K562 (cell line): ENCODE results near the gene CARF. TPM values are rescaled to one million over a fixed set of nuclear protein-coding genes. Genes with fewer than 3 reads are reported as not detected.

Source experiments
- ATAC-seq: fragments of 200-7000 bp; cut with Tn5 transposase; 3 replicates; pipeline ENCODE4 v1.9.1; 2020; ENCODE audit warnings: moderate library complexity
- BruUV-seq: library from RNA; stranded (reverse); fragments of 400-500 nt; replicated peaks from 2 replicates; lab custom pipeline; 2021; lab: Mats Ljungman, UMichigan
- CTCF ChIA-PET: fragments of 300-600 bp; formaldehyde crosslinking; extraction: SDS; loops from one replicate; lab custom pipeline; 2021; ENCODE audit warnings: low intra/inter-chr PET ratio; lab: Yijun Ruan, JAX
- POLR2A ChIA-PET: fragments of 300-600, 350-650 bp; sonication (Branson Sonifier 250); formaldehyde crosslinking; extraction: SDS; loops from one replicate; lab custom pipeline; 2021; ENCODE audit warnings: antibody characterized with exemption, inconsistent platforms; lab: Yijun Ruan, JAX
- DNase-seq, 4 experiments: peaks; one replicate each; pipeline versions ENCODE4 v3.0.0 to v3.0.0-alpha.2; 2011 to 2018; ENCODE audit warnings: low spot score in 3 of 4, mixed read lengths in 3 of 4; ENCODE audit errors: extremely low read depth in 1 of 4
- FAIRE-seq: peaks from 2 replicates; lab custom pipeline; 2011; peaks lifted over from hg19 to GRCh38; lab: Jason Lieb, UNC
- H2AFZ ChIP-seq: 2 replicates; pipeline ENCODE4 v1.6.0; 2011; ENCODE audit warnings: low read depth, low read length, control low read depth, inconsistent platforms
- H3K27ac ChIP-seq: fragments of 200-600 bp; 3 replicates; pipeline ENCODE4 v1.8.0; 2011; ENCODE audit warnings: low read depth, mild to moderate bottlenecking, control low read depth, inconsistent platforms, low read length, moderate library complexity, mixed read lengths; ENCODE audit errors: extremely low read depth
- H3K27me3 ChIP-seq, 2 experiments: fragments of 300-600 bp in 1 of 2; 2 replicates in 1 of 2; 3 replicates in 1 of 2; pipeline versions ENCODE4 v1.6.0 to v1.8.0; 2011; ENCODE audit warnings: inconsistent platforms in 2 of 2, low read length in 2 of 2, mild to moderate bottlenecking in 1 of 2, mixed read lengths in 1 of 2, moderate library complexity in 1 of 2; ENCODE audit not compliant: control insufficient read depth in 2 of 2, insufficient read depth in 2 of 2
- H3K36me3 ChIP-seq: fragments of 300-600 bp; 3 replicates; pipeline ENCODE4 v1.8.0; 2011; ENCODE audit warnings: mild to moderate bottlenecking, low read length, inconsistent platforms; ENCODE audit not compliant: control insufficient read depth, insufficient read depth
- H3K4me1 ChIP-seq, 2 experiments: fragments of 200-600 bp in 1 of 2; replicated peaks in 1 of 2; 2 replicates in 1 of 2; 3 replicates in 1 of 2; pipeline versions ENCODE4 v1.5.1 to v1.8.0; 2011; ENCODE audit warnings: inconsistent platforms in 2 of 2, low read length in 2 of 2, mild to moderate bottlenecking in 1 of 2, mixed read lengths in 1 of 2, moderate library complexity in 1 of 2; ENCODE audit not compliant: control insufficient read depth in 2 of 2, insufficient read depth in 2 of 2
- H3K4me2 ChIP-seq: 2 replicates; pipeline ENCODE4 v1.6.1; 2011; ENCODE audit warnings: low read length, control low read depth, inconsistent platforms, mixed read lengths; ENCODE audit not compliant: insufficient read depth
- H3K4me3 ChIP-seq: fragments of 200-600 bp; sonication (generic), shearing (Covaris generic); 2 replicates; pipeline ENCODE4 v1.5.1; 2016; ENCODE audit warnings: control low read depth, inconsistent platforms
- H3K79me2 ChIP-seq: fragments of 200-600 bp; 3 replicates; pipeline ENCODE4 v1.8.0; 2011; ENCODE audit warnings: low read length, inconsistent platforms; ENCODE audit not compliant: control insufficient read depth, insufficient read depth
- H3K9ac ChIP-seq, 2 experiments: 2 replicates each; pipeline versions ENCODE4 v1.6.0 to v1.6.1; 2011; ENCODE audit warnings: low read depth in 2 of 2, low read length in 2 of 2, control low read depth in 1 of 2, inconsistent platforms in 1 of 2, mild to moderate bottlenecking in 1 of 2, mixed read lengths in 1 of 2; ENCODE audit not compliant: insufficient read depth in 1 of 2
- H3K9me1 ChIP-seq: one replicate; pipeline ENCODE4 v1.6.0; 2011; ENCODE audit warnings: inconsistent platforms, mild to moderate bottlenecking, low read length, moderate library complexity; ENCODE audit not compliant: control insufficient read depth, insufficient read depth
- H3K9me3 ChIP-seq: replicated peaks from 2 replicates; pipeline ENCODE4 v1.5.1; 2011; ENCODE audit warnings: low read depth, low read length, inconsistent platforms; ENCODE audit not compliant: control insufficient read depth, insufficient read depth
- H4K20me1 ChIP-seq: replicated peaks from 2 replicates; pipeline ENCODE4 v1.6.1; 2011; ENCODE audit warnings: low read length, inconsistent platforms, mixed read lengths; ENCODE audit not compliant: control insufficient read depth, insufficient read depth
- EZH2 ChIP-seq: IDR thresholded peaks from 2 replicates; pipeline ENCODE4 v1.6.1; 2012; ENCODE audit warnings: low read depth, mild to moderate bottlenecking, inconsistent platforms, low read length, borderline replicate concordance
- FOS ChIP-seq: IDR thresholded peaks from 3 replicates; pipeline ENCODE4 v1.6.1; 2011; ENCODE audit not compliant: insufficient read length; ENCODE audit errors: extremely low read depth
- NCOA2 ChIP-seq, 2 experiments: fragments of 450-650 bp; IDR thresholded peaks; 2 replicates each; pipeline ENCODE4 v1.6.1; 2018; ENCODE audit warnings: mild to moderate bottlenecking in 2 of 2, moderate library complexity in 1 of 2; ENCODE audit not compliant: partially characterized antibody in 2 of 2
- RBM25 ChIP-seq: fragments of 200-400 bp; formaldehyde crosslinking; IDR thresholded peaks from 2 replicates; pipeline ENCODE4 v1.6.1; 2018; ENCODE audit warnings: low read length, low read depth, moderate library complexity; ENCODE audit not compliant: severe bottlenecking
- SMAD4 ChIP-seq: fragments of 250-450 bp; sonication (Bioruptor Pico); conservative IDR thresholded peaks from 2 replicates; pipeline ENCODE4 v1.8.0; 2021; ENCODE audit warnings: inconsistent platforms, mild to moderate bottlenecking, moderate library complexity
- TFAM ChIP-seq: fragments of 250-450 bp; sonication (Bioruptor Pico); conservative IDR thresholded peaks from 2 replicates; pipeline ENCODE4 v1.5.0; 2021; ENCODE audit warnings: mild to moderate bottlenecking, moderate library complexity
- ZNF146 ChIP-seq: IDR thresholded peaks from one replicate; pipeline ENCODE4 v1.6.1; 2018; ENCODE audit warnings: missing compliant biosample characterization; ENCODE audit not compliant: unreplicated experiment
- ZNF263 ChIP-seq: sonication (generic); formaldehyde crosslinking; IDR thresholded peaks from 2 replicates; pipeline ENCODE4 v1.8.0; 2022; ENCODE audit warnings: mild to moderate bottlenecking, missing genetic modification reagents, borderline replicate concordance
- ZNF316 ChIP-seq: fragments of 450-650 bp; IDR thresholded peaks from 2 replicates; pipeline ENCODE4 v1.6.1; 2016
- WGBS: fragments of 100-300 bp; shearing (Covaris generic); methylation state at CpG from one replicate; pipeline ENCODE4 v1.1.6; 2016; ENCODE audit warnings: low coverage, mixed read lengths; ENCODE audit not compliant: insufficient coverage; ENCODE audit errors: missing lambda C conversion rate; 5-methylcytosine and 5-hydroxymethylcytosine counted together
- in situ Hi-C: fragments of 300-500 bp; cut with MboI; formaldehyde crosslinking; loops from 4 replicates; pipeline ENCODE4 v1.15.0; 2018; ENCODE audit warnings: inconsistent platforms, mixed read lengths
- intact Hi-C: fragments of 100-400 bp; cut with micrococcal nuclease; formaldehyde crosslinking; loops from 2 replicates; pipeline ENCODE4 v1.14.2; 2022
- polyA plus RNA-seq, 8 experiments: library from polyadenylated mRNA; depleted of rRNA in 4 of 8; stranded (reverse) in 5 of 8; unstranded in 3 of 8; fragments of >200 nt; fragmentation: Nextera tagmentation in 2 of 8; fragmentation: Illumina TruSeq in 1 of 8; extraction: Ambion mirVana in 2 of 8; extraction: Trizol in 1 of 8; gene quantifications; 2 replicates each; pipeline versions ENCODE4 v1.2.1 to v1.2.3, GENCODE V29; 2011 to 2014; ENCODE audit warnings: inconsistent platforms in 1 of 8, missing spikeins in 1 of 8
- total RNA-seq, 7 experiments: library from RNA; depleted of rRNA in 6 of 7; stranded (reverse); fragments of >200 nt in 6 of 7; fragmentation: Illumina TruSeq in 2 of 7; extraction: Trizol in 2 of 7; gene quantifications; 2 replicates each; pipeline versions ENCODE4 v1.2.1 to v1.2.3, GENCODE V29; 2011 to 2021; ENCODE audit warnings: low replicate concordance in 1 of 7
- TF ChIP-seq, protein P1 (sequence below): fragments of 200-800 bp; sonication (Bioruptor generic); IDR thresholded peaks from 2 replicates; pipeline ENCODE4 v1.6.1; 2017; ENCODE audit warnings: missing genetic modification characterization, missing compliant biosample characterization
- TF ChIP-seq, protein P2 (sequence below): fragments of 450-650 bp; formaldehyde crosslinking; IDR thresholded peaks from 2 replicates; pipeline ENCODE4 v1.4.0; 2020; ENCODE audit warnings: mild to moderate bottlenecking, moderate library complexity
- TF ChIP-seq, protein P3 (sequence below): fragments of 450-650 bp; IDR thresholded peaks from 2 replicates; pipeline ENCODE4 v1.7.1; 2018; ENCODE audit warnings: mild to moderate bottlenecking, low read depth; ENCODE audit not compliant: partially characterized antibody

CARF gene
- total and polyA plus RNA-seq, 9 of the 15 experiments (the other 6 are each of a cell fraction or from before 2014, with no cell fraction given), result 0.31 to 4.2 (median 1.2) TPM

DNA sequence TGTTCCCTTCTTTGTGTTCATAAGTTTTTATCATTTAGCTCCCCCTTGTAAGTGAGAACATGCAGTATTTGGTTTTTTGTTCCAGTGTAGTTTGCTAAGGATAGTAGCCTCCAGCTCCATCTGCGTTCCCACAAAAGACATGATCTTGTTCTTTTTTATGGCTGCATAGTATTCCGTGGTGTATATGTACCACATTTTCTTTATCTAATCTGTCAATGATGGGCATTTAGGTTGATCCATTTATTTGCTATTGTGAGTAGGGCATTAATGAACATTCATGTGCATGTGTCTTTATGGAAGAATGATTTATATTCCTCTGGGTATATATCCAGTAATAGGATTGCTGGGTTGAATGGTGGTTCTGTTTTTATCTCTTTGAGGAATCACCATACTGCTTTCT lies 33.4 kb downstream of the CARF start:
- no peak for FAIRE-seq
- no peaks in the 10 kb centered on the region for H3K27me3 ChIP-seq
- H3K79me2 ChIP-seq, result no peaks in the 10 kb centered on the region
- intact Hi-C loops (no loop called here), in situ Hi-C loops (no loop called here)
- H3K4me3 ChIP-seq, result no peak overlapping the region
- H3K9me1 ChIP-seq, result no peaks in the 10 kb centered on the region
- 0 out of 2 replicates have a peak, but pooled peaks cover 2% of the 10 kb centered on the region for H3K9me3 ChIP-seq
- no peak overlapping the region for H3K27ac ChIP-seq
- no peak overlapping the region for H2AFZ ChIP-seq
- DNase-seq, result no peak
- no TSS peak for BruUV-seq
- ChIA-PET POLR2A (interaction anchor here (0.6 kb wide), 1 partner anchor 227 kb away, joined by 3 read pairs; no protein-coding TSS in a partner anchor), CTCF (no interaction called here)
- WGBS, result 72% methylated on average over 2 of the region's 2 CpGs
- no peak overlapping the region for H3K4me2 ChIP-seq
- H3K4me1 ChIP-seq, result no peaks in the 10 kb centered on the region
- no peak overlapping the region for H3K9ac ChIP-seq
- no peak for ATAC-seq
- no peaks in the 10 kb centered on the region for H4K20me1 ChIP-seq
- H3K36me3 ChIP-seq, result no peaks in the 10 kb centered on the region
- TF ChIP-seq TFAM (CRISPR knock-in tag), result no peak
- TF ChIP-seq, protein P1, sequence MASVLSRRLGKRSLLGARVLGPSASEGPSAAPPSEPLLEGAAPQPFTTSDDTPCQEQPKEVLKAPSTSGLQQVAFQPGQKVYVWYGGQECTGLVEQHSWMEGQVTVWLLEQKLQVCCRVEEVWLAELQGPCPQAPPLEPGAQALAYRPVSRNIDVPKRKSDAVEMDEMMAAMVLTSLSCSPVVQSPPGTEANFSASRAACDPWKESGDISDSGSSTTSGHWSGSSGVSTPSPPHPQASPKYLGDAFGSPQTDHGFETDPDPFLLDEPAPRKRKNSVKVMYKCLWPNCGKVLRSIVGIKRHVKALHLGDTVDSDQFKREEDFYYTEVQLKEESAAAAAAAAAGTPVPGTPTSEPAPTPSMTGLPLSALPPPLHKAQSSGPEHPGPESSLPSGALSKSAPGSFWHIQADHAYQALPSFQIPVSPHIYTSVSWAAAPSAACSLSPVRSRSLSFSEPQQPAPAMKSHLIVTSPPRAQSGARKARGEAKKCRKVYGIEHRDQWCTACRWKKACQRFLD, result no peak
- TF ChIP-seq RBM25, result peak; percentile 27
- no peak for TF ChIP-seq FOS
- no peak for TF ChIP-seq ZNF263
- TF ChIP-seq, protein P2, sequence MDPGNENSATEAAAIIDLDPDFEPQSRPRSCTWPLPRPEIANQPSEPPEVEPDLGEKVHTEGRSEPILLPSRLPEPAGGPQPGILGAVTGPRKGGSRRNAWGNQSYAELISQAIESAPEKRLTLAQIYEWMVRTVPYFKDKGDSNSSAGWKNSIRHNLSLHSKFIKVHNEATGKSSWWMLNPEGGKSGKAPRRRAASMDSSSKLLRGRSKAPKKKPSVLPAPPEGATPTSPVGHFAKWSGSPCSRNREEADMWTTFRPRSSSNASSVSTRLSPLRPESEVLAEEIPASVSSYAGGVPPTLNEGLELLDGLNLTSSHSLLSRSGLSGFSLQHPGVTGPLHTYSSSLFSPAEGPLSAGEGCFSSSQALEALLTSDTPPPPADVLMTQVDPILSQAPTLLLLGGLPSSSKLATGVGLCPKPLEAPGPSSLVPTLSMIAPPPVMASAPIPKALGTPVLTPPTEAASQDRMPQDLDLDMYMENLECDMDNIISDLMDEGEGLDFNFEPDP (CRISPR knock-in tag), result no peak
- no peak for TF ChIP-seq SMAD4 (CRISPR knock-in tag)
- TF ChIP-seq ZNF316, result no peak
- TF ChIP-seq ZNF146, result peak; percentile 86
- TF ChIP-seq EZH2, result no peak
- TF ChIP-seq, protein P3, sequence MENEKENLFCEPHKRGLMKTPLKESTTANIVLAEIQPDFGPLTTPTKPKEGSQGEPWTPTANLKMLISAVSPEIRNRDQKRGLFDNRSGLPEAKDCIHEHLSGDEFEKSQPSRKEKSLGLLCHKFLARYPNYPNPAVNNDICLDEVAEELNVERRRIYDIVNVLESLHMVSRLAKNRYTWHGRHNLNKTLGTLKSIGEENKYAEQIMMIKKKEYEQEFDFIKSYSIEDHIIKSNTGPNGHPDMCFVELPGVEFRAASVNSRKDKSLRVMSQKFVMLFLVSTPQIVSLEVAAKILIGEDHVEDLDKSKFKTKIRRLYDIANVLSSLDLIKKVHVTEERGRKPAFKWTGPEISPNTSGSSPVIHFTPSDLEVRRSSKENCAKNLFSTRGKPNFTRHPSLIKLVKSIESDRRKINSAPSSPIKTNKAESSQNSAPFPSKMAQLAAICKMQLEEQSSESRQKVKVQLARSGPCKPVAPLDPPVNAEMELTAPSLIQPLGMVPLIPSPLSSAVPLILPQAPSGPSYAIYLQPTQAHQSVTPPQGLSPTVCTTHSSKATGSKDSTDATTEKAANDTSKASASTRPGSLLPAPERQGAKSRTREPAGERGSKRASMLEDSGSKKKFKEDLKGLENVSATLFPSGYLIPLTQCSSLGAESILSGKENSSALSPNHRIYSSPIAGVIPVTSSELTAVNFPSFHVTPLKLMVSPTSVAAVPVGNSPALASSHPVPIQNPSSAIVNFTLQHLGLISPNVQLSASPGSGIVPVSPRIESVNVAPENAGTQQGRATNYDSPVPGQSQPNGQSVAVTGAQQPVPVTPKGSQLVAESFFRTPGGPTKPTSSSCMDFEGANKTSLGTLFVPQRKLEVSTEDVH, result no peak
- no peak for TF ChIP-seq NCOA2 (IDR thresholded peaks at IDR 0.05; ENCODE audit: partially characterized antibody in 2 of 2)
